ENCODE measurements around the gene UBR4. TPM values are rescaled to one million over a fixed set of nuclear protein-coding genes. Genes with fewer than 3 reads are reported as not detected.

Gene UBR4
- total RNA-seq, 1 donor from 2014 or later: 87.6 TPM

DNA sequence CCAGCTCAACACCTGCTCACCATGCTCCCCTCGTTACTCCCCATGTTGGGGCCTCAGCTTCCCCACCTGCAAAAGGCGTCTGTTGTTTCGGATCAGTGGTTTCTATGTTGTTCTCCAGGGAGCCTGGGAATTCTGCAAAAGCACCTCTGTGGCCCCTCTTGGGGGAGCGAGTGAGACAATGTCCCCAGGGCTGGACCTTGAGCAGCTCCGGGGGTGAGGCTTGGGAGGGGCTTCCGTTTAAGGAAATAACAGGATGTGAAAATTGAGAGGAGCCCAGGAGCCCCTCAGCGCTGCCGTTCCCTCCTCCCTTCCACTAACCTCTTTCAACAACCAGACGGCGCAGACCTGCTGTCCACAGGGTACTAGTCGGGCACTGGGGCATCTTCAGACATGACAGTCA lies 155.1 kb downstream of the UBR4 start:
- DNase-seq: no peak

DNA sequence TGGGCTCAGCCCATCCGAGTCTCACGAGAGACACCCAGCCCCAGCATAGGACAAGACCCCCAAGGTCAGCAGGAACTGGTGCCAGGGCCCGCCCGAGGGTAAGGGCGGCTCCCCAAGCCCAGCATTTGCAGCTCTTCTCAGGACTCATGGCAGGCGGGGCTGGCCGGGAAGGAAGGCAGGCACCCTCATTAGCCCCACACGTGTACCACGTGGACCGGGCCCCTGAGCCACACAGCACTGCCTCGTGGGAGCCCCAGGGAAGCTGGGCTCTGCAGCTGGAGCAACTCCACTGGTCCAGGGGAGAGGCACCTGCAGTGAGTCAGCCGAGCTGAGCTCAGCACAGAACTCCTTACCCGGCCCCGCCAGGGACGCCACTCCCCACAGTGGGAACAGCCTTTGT lies 155.8 kb downstream of the UBR4 start:
- DNase-seq: no peak

DNA sequence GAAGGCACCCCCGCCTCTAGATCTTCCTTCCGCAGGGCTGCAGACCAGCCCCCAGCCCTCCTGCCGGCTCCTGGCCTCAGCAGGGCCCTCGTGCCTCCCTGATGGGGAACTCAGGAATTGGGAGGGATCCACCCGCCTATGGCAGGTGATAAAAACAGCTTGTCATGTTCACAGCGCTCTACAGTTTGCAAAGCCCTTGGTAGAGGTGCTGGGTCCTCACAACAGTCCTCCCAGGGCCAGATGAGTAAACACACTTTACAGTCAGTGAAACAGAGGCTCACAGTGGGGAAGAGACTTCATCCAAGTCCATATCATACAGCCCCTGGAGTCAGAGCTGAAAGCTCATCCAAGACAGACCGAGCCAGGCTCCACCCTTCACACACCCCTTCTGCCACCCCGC lies 156.6 kb downstream of the UBR4 start:
- no peak for DNase-seq

DNA sequence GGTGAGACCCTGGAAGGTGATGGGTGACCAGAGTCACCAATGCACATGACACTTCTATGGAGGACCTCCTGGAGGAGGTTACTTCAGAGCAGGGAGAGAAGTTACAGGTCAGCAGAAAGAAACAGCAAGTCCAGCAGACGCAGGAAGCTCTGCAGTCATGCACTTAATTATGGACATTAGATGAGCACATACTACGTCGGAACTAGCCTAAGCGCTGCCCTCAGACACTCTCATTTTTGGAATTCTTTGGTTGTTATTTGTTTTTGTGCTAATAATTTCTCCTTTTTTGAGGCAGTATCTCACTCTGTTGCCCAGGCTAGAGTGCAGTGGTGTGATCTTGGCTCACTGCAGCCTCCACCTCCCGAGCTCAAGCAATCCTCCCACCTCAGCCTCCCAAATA lies 160.3 kb downstream of the UBR4 start:
- DNase-seq: no peak

DNA sequence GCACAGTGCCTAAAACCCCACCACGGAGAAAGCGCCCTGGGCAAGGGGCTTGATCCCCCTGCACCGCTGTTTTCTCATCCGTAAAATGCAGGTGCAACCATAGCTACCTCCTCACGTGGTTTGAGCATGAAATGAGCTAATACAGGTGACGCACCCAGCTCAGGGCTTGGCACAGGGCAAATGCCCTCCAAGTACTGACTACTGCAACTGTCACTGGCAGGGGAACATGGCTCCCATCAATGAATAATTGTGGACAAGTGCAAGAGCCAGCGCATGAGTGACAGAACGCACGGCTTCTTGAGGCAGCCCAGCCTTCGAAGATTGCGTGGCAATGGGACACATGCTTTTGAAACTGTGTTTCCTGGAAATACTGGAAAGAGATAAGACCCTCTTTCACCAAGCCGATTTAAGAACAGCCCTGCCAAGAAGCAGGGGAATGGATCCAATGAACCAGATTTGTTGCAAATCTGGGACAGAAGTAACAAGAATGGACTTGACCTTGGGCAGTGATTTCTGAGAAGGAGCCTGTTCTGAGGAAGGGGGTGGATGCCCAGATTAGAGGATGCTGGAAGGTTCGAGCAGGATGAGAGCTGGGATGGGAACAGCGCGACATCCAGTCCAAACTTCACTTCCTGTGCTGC lies 160.8 kb downstream of the UBR4 start:
- no peak for DNase-seq

DNA sequence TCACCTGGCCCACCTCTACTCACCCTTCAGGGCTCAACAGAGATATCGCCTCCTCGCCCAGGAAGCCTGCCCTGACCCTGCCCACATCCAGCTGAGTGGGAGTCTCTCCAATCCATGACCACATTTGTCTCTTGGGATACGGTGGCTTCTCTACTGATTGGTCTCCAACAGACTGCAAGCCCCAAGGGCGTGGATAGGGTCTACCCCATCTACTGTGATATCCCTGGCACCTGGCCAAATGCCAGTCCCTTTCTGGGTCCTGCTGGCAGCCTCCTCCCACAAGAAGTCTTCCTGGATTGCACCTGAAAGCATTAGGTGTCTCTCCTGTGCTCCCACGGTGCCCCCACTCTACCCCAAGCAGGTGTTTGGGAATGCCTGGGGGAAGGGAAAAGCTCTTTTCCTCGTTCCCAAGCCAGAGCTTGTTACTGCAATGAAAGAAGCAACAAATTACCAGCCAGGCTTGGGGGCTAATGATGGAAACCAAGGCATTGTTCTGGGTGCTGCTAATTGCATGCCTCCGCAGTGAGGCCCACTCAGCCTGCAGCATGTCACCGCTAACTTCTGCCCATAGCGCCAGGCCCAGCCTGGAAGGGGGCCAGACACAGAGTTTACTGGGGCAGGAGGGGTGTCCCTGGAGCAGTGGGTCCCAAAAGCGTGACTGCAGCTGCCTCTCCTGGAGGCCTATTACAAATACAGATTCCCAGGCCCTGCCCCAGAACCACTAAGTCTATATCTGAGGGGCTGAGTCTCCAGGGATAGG lies 162.9 kb downstream of the UBR4 start:
- DNase-seq: no peak

DNA sequence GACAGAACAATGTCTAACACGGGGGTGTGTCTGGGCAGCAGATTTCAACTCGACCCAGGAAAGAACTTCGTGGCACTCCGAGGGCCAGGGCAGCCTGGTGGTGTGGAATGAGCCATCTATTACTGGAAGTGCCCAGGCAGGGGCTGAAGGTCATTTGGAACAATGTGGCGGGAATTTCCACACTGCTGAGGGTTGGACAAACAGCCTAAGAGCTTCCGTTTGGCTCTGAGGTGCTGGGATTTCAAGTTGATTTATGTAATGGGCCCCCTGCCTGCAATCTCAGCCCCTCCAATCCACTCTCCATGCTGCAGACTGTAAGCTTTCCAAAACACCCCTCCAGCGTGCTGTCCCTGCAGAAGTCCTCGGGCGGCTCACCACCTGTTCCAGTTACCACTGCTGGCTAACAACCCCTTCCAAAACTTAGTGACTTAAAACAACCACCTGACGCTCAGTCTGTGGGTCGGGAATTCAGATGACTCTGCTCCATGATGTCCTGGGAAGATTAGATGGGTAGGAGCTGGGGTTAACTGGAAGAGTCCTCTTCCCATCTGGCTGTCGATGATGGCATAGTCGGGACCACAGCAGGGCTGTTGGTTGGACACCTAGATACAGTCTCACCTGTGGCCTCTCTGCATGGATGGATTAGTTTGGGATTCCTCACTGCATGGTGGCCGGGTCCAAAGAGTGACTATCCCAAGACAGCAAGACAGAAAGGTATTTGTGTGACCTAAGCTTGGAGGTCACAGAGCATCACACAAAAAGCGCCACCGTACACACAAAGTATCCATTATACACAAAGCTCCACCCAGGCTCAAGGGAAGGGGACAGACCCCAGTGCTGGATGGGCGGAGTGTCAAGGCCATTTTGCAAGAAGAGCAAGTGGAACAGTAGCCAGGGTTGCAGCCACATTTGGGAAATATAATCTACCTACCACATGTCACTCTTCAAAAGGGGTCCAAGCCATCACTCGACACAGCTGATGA lies 163.9 kb downstream of the UBR4 start:
- DNase-seq: peak; percentile 24

DNA sequence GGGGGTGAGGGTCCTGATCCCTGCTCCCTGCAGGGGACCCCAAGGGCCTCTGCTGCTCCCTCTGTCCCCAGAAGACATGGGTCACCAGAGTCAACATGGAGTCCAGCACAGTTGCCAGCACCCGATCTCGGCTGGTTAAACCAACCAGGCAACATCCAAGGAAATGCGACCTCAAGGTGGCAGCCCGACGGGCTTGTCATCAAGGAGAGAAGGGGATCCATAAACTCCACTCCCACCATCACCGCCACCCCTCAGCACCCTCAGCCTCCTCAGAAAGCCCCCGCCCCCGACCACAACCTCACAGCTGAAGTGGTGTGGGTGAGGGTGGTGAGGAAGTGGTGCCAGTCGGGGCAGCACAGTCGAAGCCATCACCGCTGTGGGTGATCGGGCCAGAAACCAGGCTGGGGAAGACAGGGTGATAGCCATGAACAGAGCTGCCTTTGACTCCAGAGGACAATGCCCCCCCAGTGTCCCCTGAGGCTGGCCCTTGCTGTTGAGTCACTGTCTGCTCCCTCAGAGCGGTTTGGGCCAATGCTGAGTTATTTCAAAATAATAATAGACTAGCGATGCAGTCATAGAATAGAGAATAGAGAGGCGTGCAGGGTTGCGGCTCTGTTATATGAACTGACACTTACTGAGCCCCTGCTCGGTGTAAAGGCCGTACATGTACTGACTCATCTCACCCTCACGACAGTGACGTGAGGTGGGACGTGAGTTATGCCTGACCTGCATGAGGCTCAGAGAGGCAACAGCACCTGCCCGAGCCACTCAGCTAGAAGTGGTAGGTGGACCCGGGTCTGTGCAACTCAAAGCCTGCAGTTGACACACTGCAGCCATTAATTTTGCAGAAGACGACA lies 164.9 kb downstream of the UBR4 start:
- no peak for DNase-seq

DNA sequence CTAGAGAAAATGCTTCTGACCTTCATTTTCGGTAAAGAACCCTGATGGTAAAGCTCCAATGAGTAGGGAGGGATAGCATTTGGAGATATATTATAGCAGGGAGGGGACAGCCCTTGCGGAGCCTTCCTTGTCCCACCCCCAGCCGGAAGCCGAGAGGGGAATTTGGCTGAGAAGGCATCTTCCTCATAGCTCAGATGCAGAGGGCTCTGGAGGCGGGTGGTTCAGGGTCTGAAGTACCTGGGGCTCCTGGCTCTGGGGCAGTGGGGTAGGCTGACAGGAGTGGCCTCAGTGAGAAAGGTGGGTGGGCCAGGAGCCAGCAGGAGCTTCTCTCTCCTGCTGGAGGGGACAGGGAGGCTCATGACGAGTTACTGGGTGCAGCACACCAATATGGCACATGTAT lies 165.6 kb downstream of the UBR4 start:
- no peak for DNase-seq

DNA sequence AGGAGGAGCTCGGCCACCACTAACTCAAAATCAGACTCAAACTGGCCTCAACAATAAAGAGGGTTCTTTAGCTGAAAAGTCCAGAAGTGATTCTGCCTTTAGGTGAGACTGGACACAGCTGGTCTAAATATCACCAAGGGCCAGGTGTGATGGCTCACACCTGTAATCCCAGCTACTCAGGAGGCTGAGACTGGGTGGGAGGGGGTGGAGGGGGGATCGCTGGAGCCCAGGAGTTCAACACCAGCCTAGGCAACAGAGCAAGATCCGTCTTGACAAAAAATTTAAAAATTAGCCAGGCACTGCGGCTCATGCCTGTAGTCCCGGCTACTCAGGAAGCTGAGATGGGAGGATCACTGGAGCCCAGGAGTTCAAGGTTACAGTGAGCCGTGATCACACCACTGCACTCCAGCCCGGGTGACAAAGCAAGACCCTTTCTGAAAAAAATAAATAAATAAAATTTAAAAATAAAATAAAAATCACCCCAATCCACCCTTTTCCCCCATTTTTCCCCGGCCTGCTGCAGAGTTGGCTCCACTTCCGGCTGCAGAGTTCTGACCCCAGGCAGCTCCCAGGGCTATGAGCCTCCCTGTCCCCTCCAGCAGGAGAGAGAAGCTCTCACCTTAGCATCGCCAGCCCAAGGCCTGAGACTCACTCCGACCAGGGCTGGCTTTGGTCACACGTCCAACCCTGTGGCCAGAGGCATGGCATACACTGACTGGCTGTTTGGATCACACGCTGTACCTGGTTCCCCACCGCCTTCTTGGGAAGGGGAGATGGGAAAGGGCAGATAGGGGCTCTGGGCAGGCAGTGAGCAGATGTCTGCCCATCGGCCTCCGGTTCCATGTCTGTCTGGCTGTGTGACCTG lies 166.3 kb downstream of the UBR4 start:
- no peak for DNase-seq

DNA sequence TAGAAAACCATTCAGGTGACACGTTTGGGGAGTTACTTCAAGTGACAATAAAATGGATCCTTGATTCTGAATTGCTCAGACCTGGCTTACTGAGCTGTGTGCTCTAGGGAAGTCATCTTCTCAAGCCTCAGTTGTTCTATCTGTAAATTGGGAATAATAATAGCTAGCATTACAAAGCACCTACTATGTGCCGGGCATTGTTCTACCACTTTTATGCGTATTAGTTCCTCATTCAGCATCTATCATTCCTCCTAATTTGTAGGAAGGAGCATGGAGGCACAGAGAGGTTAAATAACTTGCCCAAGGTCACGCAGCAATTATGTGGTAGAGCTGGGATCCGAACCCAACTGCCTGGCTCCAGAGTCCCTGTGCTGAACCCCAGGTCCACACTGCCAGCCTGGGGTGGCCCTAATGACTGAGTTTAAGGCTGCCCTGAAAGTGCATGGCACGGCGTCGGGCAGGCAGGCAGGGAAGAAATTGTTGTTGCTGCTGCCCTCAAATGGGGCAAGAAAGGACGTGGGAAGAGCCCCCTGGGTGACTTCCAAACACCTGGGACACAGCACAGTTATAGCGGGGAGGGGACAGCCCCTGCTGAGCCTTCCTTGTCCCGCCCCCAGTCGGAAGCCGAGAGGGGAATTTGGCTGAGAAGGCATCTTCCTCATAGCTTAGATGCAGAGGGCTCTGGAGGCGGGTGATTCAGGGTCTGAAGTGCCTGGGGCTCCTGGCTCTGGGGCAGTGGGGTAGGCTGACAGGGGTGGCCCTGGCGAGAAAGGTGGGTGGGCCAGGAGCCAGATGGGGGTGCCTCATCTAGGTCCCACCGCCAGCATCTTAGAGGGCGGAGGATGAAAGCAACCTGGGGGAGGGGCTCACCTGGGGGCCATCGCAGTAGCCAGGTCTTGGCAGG lies 167.1 kb downstream of the UBR4 start:
- DNase-seq: no peak

DNA sequence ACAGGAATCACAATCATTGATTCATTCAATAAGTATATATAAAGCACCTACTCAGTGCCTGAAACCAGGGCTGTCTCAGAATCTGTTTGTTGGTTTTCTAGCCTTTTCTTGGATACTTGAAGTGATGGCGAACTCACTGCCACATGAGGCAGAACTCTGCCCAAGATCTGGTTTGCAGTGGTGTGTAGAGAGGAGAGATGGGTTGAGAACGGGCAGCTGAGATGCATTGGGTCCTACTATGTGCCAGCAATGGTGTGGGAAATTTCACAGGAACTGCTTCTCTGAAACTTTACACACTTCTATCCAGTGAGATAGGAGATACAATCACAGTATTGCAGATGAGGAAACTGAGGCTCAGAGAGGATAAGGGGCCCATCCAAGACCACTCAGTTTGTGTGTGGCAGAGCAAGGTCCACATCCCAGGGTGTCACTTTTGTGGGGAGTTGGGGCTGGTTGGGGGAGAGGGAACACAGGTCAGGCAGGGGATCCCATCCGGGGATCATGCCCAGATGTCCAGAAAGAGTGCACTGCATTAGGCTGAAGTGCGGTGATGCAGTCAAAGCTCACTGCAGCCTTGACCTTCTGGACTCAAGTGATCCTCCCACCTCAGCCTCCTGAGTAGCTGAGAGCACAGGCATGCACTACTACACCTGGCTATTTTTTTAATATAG lies 169.9 kb downstream of the UBR4 start:
- no peak for DNase-seq

DNA sequence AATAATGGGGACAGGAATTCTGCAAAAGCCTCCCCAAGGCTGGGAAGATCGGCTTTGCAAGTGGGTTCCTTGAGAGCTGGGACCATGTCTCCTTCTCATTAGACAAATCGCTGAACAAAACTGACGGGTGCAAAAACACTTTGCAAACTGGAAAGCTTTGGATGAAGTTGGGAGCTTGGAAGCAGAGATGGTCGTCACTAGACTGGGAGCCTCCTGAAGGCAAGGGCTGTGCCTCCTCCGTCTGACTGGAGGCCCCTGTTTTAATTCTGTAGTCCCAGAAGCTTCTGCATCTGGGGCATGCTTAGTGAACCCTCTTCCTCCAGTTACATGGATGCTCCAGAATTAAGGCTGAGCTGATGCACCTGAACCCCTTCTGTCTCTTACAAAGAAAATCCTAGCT lies 171.3 kb downstream of the UBR4 start:
- DNase-seq: no peak

DNA sequence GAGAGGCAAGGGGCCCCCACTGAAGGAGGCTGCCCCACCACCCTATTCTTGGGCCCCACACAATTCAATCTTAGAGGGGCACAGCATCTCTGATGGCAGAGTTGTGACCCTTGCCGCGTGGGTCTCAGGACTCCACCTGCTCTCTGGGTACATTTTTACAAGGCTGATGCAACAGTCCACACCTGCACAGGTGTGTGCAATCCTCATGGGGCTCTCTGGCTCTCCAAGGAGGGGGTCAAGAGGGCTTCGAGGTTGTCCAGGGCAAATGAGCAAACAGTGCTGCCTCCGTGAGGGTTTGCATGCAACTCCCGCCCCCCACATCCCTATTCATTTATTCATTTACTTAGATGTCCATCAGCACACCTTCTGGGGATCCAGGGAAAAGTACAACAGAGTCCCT lies 172.0 kb downstream of the UBR4 start:
- DNase-seq: no peak

DNA sequence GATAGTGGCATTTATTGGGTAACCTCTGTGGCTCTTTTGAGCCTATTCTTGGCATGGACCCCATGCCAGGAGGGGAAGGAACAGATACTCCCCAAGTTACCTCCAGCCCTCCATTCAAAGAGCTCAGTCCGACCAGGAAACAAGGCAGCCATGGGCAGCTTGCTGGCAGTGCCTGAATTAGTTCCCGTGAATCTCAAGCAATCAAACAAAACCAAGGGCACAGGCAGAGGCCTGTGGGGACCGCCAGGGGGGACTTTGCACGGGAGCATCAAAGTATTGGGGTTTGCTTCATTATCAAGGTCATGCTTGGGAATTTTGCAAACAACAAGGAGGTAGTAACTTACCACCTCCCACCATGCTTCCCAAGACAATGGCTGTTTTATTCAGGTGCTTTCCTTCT lies 172.4 kb downstream of the UBR4 start:
- DNase-seq: no peak

DNA sequence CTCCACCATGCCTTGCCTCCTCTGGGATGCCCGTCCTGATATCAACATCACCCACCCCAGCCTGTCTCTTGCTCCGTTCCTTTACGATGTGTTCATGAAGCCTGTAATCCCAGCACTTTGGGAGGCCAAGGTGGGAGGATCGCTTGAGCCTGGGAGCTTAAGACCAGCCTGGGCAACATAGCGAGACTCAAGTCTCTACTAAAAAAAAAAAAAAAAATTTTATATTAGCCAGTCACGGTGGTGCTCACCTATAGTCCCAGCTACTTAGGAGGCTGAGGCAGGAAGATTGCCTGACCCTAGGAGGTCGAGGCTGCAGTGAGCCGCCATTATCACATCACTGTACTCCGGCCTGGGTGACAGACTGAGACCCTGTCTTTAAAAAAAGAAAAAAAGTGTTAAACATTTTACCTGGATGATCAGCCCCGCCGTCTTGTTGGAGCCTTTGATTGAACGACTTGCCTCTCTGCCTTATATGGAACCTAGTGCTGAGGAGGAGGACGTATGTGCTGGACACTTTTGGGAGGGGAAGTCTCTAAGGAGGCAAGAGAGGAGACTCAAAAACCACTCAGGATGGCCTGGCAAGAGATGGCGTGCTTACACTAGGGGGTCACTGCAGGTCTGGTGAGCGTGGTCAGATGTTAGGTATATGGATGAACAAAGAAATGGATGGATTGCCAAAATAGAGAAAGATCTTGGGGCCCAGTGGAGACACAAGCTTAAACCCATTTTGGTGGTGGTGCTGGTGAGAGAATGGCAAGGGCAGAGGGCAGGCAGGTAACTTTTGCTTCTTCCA lies 173.1 kb downstream of the UBR4 start:
- no peak for DNase-seq

DNA sequence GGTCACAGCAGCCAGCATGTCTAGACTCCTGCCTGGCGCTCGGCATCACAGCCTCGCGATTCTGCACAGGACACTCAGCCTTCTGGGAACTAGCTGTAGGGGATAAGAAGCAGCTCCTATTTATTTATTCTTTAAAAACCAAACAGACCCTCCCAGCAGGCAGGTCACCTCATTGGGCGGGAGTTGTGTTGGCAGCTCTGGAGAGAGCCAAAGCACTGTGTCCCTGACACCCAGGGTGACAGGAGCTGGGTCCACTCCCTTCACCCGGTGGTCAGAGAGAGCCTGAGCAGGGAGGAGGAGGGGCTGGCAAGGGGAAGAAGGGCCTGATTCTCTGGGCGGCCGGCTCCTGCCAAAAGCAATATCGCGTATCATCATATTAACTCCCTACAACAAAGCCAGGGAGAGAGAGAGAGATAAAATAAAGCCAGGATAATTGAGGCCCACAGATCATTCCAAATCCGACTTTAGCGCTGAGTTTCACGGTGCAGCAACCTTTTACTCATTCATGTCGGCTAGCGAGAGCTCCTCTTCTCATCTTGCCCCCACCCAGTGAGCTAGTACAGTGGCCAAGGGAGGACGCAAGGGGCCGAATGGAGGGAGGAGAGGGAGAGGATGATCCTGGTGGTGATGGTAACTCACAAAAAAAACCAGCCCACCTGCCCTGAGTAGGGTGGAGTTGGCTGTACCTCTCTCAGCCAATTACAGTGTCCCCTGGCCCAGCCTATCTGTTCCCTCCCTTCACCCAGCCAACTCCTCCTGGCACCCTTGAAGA lies 173.8 kb downstream of the UBR4 start:
- DNase-seq: peak; percentile 48

Measured in tongue (tissue), 2 donors.